Stimulated activated CD4-positive, alpha-beta T cell treated with anti-CD3 and anti-CD28 coated beads, Interleukin-12 subunit alpha, Interleukin-12 subunit beta, amount 100 ng/mL, for 24 hours (primary cell): ENCODE results near the gene BAIAP2L1.

Experiments used
- DNase-seq, 2 experiments: peaks; one replicate each; pipeline ENCODE4 v3.0.0-alpha.2; 2020; ENCODE audit warnings: low read depth in 2 of 2

Gene BAIAP2L1

GRCh38 chr7:98276241-98276761, 124.6 kb downstream of the BAIAP2L1 start:
- no peak for DNase-seq

DNA sequence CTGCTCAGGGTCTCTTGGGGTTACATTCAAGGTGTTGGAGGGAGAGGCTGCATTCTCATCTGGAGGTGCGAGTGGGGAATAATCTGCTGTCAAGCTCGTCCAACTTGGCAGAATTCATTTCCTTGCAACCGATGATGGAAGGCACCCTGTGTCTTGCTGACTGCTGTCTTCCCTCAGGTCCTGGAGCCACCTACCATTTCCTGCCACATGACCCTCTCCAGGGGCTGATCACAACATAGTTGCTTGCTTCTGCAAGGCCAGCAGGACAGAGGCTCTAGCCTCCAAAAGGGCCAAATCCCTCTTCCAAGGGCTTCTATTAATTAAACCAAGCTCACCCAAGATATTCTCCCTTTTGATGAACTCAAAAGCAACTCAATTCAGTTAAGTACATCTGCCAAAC, 133.6 kb downstream of the BAIAP2L1 start:
- DNase-seq = no peak

- DNase-seq = no peak
These were observed 134.1 kb downstream of the BAIAP2L1 start for GRCh38 chr7:98266840-98267239.

DNA sequence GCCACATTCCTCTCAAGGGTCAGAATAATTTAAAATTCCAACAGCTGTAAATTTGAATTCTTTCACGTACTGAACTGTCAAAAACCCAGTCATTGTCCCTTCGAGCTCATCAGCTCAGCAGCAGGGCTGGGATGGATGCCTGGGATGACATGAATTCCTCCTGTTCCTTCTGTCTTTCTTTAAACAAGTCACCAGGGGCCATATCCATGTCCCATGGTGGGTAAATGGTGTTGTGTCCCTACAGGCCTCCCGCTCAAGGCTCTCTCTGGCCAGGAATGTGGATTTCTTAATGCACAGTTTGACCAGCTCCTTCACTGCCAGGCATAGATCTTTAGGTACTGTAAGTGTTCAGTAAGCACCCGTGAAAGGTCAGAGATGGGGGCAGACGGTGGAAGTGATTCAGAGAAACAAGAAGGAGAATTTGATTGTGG, 135.0 kb downstream of the BAIAP2L1 start:
- no peak for DNase-seq

GRCh38 chr7:98257701-98258100, 143.2 kb downstream of the BAIAP2L1 start:
- no peak for DNase-seq

- no peak for DNase-seq
These were observed 144.5 kb downstream of the BAIAP2L1 start for GRCh38 chr7:98256431-98256830.

DNA sequence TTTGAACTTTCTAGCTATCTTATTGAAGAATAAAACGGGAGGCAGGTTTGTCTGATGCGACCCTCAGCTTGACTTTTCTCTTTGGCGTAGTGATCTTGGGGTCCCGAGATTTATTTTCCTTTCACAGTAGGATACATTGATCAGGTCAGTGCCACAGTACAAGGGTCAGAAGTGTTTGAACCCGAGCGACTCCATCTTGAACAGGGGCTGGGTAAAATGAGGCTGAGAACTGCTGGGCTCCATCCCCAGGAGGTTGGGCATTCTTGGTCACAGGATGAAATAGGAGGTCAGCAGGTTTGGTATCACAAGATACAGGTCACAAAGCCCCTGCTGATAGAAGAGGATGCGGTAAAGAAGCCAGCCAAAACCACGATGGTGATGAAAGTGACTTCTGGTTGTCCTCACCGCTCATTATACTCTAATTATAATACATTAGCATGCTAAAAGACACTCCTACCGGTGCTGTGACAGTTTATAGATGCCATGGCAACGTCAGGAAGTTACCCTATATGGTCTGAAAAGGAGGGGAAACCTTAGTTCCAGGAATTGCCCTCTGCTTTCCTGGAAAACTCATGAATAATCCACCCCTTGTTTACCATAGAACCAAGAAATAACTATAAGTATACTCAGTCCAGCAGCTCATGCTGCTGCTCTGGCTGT, 145.8 kb downstream of the BAIAP2L1 start:
- DNase-seq = no peak

DNA sequence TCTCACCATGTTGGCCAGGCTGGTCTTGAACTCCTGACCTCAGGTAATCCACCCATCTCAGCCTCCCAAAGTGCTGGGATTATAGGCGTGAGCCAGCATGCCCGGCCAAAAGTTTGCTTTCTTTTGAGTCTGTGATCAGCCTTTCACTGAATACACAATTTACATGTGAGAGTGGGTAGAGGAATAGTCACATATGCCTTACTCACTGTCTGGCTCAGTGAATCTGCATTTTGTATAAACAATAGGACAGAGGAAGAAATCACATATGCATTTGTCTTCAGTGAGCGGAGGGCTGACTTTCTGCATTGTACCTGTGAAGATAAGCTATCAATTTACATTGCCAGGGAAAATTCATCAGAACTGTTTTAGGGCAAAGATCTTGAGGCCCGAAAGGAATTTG, 146.4 kb downstream of the BAIAP2L1 start:
- DNase-seq = no peak

DNA sequence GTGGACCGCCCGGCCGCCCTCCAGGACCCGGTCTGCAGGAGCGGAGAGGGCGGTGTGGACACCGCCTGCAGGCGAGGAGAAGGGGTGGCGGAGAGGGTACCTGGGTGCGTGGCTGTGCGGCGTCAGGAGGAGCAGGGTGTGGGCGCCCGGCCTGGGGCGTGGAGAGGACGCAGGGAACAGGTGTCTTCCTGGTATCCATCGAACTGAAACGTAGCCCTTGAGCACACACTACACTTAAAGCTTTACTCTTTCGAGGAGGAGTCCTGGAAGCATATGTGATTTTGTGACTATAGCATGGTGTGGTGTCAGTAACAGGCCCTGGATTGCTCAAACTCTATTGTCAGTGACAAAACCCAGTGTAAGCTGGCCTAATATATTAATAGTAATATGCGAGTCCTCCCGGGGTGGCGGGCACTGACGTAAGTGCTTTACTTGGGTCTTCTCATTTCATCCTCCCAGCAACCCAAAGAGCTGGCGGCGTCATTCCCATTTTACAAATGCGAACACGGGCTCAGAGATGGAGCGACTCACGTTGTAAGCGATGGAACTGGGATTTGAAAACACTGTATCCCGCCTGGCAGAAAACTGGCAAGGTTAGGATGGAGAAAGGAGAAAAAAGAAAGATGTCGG, 148.3 kb downstream of the BAIAP2L1 start:
- DNase-seq = no peak

- DNase-seq = peak; percentile 77 to 84
These were observed 149.1 kb downstream of the BAIAP2L1 start, which contains the start of gene TECPR1 for GRCh38 chr7:98251601-98252424. Gene TECPR1 (minus strand): TSS chr7:98252232. CDS start chr7:98246146, 6,086 bp downstream.

DNA sequence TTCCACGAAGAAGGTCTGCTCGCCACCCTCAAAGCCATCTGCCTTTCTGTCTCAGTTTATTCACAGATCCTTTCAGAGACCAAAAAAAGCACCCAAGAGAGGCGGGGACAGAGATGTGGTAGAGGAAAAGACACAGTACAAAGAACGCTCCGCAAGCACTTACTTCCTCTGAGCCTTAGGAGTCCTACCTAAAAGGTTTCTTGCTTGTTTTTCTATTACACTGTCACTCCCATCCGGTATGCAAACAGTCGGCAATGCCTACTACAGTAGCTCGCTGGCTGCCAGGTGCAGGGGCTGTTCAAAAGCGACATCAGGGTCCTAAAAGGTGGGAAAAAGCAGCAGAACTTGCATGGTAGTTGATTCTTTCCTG, 149.7 kb downstream of the BAIAP2L1 start:
- DNase-seq = no peak

DNA sequence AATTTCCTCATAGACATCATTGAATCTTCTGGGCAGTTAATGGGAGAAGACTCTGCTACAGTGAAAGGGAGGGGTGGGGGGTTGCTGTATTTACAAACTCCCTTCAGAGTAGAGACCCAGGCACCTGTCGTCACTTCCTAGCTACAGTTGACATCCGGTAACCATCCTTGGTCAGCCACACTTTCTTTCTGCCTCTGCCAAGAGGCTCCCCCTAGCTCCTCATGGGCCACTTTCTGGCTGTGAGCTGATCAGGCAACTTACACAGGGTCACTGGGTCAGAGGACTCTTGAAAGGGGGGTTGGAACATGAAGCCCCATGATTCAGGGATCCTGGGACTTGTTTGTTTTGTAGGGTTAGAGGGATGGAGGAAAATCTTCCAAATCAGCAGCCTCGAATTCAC, 150.1 kb downstream of the BAIAP2L1 start:
- DNase-seq = peak in 1 of 2 experiments; percentile 8

DNA sequence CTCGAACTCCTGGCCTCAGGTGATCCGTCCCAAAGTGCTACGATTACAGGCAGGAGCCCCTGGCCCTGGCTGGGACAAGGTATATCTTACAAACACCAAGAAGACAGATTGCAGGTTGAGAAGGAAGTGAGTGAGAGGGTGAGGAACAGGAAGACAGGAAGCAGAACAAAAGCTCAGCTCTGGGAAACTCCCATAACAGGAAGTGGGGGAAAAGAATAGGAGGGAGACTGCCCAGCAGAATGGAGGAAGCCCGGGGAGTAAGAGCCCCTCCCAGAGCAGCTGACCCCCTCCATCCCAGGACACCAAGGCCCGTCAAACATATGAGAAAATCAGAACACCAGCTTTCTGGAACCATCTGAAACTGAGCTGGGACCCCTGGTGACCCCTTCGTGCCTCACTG, 151.8 kb downstream of the BAIAP2L1 start:
- no peak for DNase-seq

- DNase-seq = no peak
These were observed 152.7 kb downstream of the BAIAP2L1 start for GRCh38 chr7:98248156-98248555.

DNA sequence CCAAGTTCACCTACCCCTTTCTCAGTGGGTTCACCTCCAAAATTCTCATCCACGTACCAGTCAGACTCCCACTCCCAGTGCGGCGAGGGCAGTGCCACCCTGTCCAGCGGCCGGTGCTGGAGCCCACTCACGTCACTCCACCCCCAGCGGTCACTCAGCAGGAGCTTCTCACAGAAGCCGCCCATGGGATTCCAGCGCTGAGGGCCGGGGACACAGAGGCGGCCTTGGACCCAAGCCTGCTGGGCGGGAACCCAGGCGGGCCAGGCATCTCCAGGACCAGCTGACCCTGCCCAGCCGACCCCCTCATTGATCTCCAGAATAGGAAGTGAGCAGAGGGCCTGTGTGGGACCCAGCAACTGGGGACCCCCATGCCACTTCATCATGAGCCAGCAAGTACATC, 156.0 kb downstream of the BAIAP2L1 start:
- DNase-seq = no peak

GRCh38 chr7:98242934-98243333, 158.0 kb downstream of the BAIAP2L1 start:
- no peak for DNase-seq

DNA sequence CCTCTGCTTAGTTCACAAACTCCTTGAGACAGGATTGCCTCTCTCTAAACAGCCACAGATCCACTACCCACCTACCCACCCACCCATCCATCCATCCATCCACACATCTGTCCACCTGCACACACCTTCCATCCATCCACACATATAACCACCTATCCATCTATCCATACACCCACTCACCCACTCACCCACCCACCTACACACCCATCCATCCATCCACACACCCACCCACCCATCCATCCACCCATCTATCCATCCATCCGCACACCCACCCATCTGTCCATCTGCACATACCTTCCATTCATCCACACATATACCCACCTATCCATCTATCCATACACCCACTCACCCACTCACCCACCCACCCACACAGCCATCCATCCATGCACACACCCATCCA, 158.5 kb downstream of the BAIAP2L1 start:
- no peak for DNase-seq

DNA sequence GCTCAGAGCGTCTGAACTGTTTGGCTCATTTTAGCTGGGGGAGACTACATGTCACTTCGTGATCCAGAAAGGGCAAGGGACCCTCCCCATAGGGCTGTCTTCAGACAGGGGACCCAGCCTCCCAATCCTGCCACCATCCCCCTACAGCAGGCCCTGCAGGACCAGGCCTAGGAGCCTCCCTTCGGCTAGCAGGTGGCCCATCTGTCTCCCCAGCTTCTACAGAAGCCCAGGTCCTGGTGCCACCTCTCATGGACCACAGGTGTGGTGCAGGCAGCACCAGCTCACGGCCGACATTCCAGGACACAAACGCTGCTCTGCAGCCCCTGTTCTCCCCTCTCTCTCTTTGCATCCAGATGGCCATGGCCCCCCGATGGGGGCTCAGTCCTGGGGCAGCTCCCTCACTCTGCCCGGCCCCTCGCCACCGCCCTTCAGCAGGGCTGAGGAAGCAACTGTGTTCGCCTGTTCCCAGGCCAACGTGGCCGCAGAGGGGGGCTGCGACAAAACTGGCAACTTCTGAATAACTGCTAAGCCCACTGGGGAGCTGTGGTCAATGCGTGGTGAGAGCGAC, 159.1 kb downstream of the BAIAP2L1 start:
- DNase-seq = no peak
